Measurements from ENCODE around the gene IL13RA1. TPM values are rescaled to one million over a fixed set of nuclear protein-coding genes. Genes with fewer than 3 reads are reported as not detected.

The IL13RA1 gene
- total RNA-seq, 4 donors from 2014 or later: 40.0 to 71.4 (median 46.8) TPM

DNA sequence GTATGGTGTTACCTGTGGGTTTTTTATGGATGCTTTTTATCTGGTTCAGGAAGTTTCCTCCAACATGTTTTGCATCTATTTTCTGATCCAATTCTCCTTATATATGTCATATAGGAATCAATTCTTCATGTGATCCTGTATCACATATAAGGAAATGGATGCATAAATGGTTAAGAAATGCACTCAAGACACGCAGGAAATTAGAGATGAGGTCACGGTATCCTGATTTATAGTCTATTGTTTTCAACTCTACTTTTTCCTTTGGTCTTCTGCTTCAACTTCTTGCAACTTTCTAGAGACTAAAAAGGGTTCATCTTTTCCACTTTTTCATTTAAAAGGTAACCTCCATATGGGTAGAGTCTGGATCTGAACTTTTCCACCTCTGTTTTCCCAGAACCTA is 33.6 kb upstream of the IL13RA1 start:
- intact Hi-C loops (cut with DNase I): no loop called here
- no peaks in the 10 kb centered on the region for H3K4me1 ChIP-seq
- TF ChIP-seq, protein P1, sequence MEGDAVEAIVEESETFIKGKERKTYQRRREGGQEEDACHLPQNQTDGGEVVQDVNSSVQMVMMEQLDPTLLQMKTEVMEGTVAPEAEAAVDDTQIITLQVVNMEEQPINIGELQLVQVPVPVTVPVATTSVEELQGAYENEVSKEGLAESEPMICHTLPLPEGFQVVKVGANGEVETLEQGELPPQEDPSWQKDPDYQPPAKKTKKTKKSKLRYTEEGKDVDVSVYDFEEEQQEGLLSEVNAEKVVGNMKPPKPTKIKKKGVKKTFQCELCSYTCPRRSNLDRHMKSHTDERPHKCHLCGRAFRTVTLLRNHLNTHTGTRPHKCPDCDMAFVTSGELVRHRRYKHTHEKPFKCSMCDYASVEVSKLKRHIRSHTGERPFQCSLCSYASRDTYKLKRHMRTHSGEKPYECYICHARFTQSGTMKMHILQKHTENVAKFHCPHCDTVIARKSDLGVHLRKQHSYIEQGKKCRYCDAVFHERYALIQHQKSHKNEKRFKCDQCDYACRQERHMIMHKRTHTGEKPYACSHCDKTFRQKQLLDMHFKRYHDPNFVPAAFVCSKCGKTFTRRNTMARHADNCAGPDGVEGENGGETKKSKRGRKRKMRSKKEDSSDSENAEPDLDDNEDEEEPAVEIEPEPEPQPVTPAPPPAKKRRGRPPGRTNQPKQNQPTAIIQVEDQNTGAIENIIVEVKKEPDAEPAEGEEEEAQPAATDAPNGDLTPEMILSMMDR (IDR thresholded peaks at IDR 0.05): no peak
- no peak for TF ChIP-seq POLR2A (IDR thresholded peaks at IDR 0.05)
- 60 to 67% methylated on average over 2 of the region's 2 CpGs for WGBS, 2 donors
- H3K4me3 ChIP-seq (replicated peaks in 1 of 3): no peak overlapping the region
- no peaks in the 10 kb centered on the region for H3K9me3 ChIP-seq
- no peaks in the 10 kb centered on the region for H3K27me3 ChIP-seq
- H3K36me3 ChIP-seq: no peaks in the 10 kb centered on the region
- no peak for DNase-seq
- no peak overlapping the region for H3K27ac ChIP-seq

DNA sequence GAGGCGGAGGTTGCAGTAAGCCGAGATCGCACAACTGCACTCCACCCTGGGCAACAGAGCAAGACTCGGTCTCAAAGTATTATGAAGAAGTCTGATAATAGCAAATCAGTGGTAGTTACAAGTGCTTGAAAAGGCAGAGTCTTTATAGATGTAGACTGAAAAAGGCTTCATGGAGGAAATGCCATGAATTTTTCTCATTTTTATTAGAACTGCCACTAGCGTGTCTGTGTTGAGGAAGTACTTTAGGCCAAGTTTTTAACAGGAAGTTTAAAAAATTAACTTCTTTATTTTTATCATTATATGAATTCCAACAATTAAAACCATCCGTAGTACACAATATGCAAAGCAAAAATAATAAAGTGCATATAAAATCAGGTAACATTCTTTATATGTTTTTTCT is 32.8 kb upstream of the IL13RA1 start:
- H3K9me3 ChIP-seq: no peaks in the 10 kb centered on the region
- H3K4me3 ChIP-seq (replicated peaks in 1 of 3): no peak overlapping the region
- TF ChIP-seq, protein P1 (IDR thresholded peaks at IDR 0.05): no peak
- no peak for TF ChIP-seq POLR2A (IDR thresholded peaks at IDR 0.05)
- intact Hi-C loops (cut with DNase I): no loop called here
- 76 to 79% methylated on average over 6 of the region's 6 CpGs for WGBS, 2 donors
- no peak overlapping the region for H3K27ac ChIP-seq
- DNase-seq: no peak
- H3K36me3 ChIP-seq: no peaks in the 10 kb centered on the region
- H3K4me1 ChIP-seq: no peaks in the 10 kb centered on the region
- no peaks in the 10 kb centered on the region for H3K27me3 ChIP-seq

DNA sequence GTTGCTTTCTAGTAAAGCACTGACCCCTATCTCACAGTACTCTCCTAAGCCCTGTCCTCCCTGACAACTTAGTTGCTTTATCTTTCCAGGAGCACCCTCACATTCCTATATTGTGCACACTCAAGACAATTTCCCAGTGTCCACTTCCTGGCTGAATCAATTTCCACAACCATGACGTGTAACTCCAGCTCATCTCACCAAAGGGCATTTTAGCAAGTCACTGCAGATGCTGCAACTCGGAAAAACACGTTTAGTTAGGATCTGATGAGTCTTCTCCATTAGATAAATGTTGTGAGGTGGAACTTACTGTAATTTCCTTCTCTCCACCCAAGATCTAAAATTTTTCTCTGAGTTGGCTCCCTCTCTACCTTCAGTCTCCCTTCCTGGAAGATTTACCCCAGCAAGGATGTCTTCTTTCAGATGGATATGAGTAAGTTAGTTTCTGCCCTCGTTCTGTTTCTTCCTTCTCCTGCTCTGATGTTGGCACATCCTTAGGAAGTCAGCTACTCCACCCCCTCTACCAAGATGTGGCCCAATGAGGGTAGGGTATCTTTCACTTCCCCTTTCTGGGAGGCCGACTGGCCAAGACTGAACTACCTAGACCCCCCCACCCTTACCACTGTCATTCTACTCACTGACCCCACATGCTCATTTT is 28.8 kb upstream of the IL13RA1 start:
- DNase-seq: no peak
- Histone ChIP-seq H3K4me1 (no peaks in the 10 kb centered on the region), H3K27me3 (no peaks in the 10 kb centered on the region), H3K9me3 (no peaks in the 10 kb centered on the region), H3K27ac (no peak overlapping the region), H3K4me3 (replicated peaks in 1 of 3) (no peak overlapping the region), H3K36me3 (no peaks in the 10 kb centered on the region)
- WGBS, 2 donors: 72 to 78% methylated on average over 5 of the region's 5 CpGs
- intact Hi-C loops (cut with DNase I): no loop called here
- no peak for TF ChIP-seq POLR2A (IDR thresholded peaks at IDR 0.05)
- TF ChIP-seq, protein P1 (IDR thresholded peaks at IDR 0.05): no peak

DNA sequence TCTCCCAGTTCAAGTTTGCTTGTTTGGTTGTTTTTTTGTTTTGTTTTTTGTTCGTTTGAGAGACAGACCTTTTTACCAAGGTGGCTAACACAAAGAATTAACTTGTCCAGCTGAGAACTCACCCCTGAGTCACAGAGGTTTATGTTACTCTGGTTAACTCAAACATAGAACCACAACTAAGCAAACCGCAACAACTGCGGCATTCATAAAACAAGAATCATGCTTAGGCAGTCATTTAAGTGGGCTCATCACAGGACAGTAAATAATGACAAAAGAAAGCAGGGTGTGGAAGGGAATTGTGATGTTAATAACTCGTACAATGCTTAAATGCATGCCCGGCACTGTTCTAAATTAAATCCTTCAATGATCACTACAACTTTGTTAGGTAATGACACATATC is 24.7 kb upstream of the IL13RA1 start:
- no peaks in the 10 kb centered on the region for H3K4me1 ChIP-seq
- 84 to 93% methylated on average over 5 of the region's 5 CpGs for WGBS, 2 donors
- no peaks in the 10 kb centered on the region for H3K36me3 ChIP-seq
- DNase-seq: no peak
- intact Hi-C loops (cut with DNase I): no loop called here
- H3K4me3 ChIP-seq (replicated peaks in 1 of 3): no peak overlapping the region
- H3K9me3 ChIP-seq: no peaks in the 10 kb centered on the region
- no peaks in the 10 kb centered on the region for H3K27me3 ChIP-seq
- no peak overlapping the region for H3K27ac ChIP-seq
- TF ChIP-seq, protein P1 (IDR thresholded peaks at IDR 0.05): no peak
- no peak for TF ChIP-seq POLR2A (IDR thresholded peaks at IDR 0.05)

GRCh38 chrX:118706681-118707080 is 20.7 kb upstream of the IL13RA1 start:
- Histone ChIP-seq H3K4me3 (replicated peaks in 1 of 3) (no peak overlapping the region), H3K36me3 (no peaks in the 10 kb centered on the region), H3K27ac (no peak overlapping the region), H3K4me1 (no peaks in the 10 kb centered on the region), H3K9me3 (no peaks in the 10 kb centered on the region), H3K27me3 (no peaks in the 10 kb centered on the region)
- TF ChIP-seq, protein P1 (IDR thresholded peaks at IDR 0.05): no peak
- TF ChIP-seq POLR2A (IDR thresholded peaks at IDR 0.05): no peak
- 83 to 96% methylated on average over 4 of the region's 4 CpGs for WGBS, 2 donors
- intact Hi-C loops (cut with DNase I): no loop called here
- no peak for DNase-seq

Measured in thyroid gland (tissue), 4 donors.